ENCODE measurements around the gene MPP2. TPM values are rescaled to one million over a fixed set of nuclear protein-coding genes. Genes with fewer than 3 reads are reported as not detected.

MPP2 gene
- total and polyA plus RNA-seq, 2 donors from 2014 or later: 1.2 to 2.7 TPM

DNA sequence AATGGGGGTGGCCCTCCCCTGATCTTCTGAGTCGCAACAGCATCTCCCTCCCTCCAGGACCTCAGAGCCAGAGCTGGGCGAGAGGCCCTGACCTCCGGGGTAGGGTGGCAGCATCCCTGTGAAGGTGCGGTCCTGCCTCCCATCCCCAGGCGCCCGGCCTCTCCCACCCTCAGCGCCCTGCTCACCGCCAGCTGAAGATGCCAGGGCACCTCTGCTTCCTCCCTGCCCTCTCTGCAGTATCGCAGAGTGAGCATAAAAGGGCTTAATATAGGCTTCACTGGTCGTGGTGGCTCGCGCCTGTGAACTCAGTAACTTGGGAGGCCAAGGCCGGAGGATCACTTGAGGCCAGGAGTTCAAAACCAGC is 10.7 kb upstream of the MPP2 start:
- TF ChIP-seq, protein P1, sequence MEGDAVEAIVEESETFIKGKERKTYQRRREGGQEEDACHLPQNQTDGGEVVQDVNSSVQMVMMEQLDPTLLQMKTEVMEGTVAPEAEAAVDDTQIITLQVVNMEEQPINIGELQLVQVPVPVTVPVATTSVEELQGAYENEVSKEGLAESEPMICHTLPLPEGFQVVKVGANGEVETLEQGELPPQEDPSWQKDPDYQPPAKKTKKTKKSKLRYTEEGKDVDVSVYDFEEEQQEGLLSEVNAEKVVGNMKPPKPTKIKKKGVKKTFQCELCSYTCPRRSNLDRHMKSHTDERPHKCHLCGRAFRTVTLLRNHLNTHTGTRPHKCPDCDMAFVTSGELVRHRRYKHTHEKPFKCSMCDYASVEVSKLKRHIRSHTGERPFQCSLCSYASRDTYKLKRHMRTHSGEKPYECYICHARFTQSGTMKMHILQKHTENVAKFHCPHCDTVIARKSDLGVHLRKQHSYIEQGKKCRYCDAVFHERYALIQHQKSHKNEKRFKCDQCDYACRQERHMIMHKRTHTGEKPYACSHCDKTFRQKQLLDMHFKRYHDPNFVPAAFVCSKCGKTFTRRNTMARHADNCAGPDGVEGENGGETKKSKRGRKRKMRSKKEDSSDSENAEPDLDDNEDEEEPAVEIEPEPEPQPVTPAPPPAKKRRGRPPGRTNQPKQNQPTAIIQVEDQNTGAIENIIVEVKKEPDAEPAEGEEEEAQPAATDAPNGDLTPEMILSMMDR (IDR thresholded peaks at IDR 0.05; ENCODE audit: borderline replicate concordance, extremely low read depth, insufficient read depth): no peak
- DNase-seq (no peak), FAIRE-seq (no peak)
- no peak overlapping the region for H3K27ac ChIP-seq (ENCODE audit: low read depth in 2 of 2, low read length in 2 of 2)
- H3K4me1 ChIP-seq (ENCODE audit: control insufficient read depth in 2 of 3, insufficient read depth in 2 of 3, low read depth in 1 of 3, low read length in 3 of 3): peaks cover 0 to 3% (median 0%) of the 10 kb centered on the region in 3 donors
- H3K9me3 ChIP-seq (ENCODE audit: control insufficient read depth in 2 of 3, insufficient read depth in 1 of 3, low read length in 3 of 3): no peaks in the 10 kb centered on the region
- H3K9ac ChIP-seq (ENCODE audit: low read length in 3 of 3): no peak overlapping the region
- H3K4me3 ChIP-seq (ENCODE audit: low read length in 3 of 3): no peak overlapping the region
- intact Hi-C loops (cut with DNase I): no loop called here
- no peaks in the 10 kb centered on the region for H3K27me3 ChIP-seq (ENCODE audit: control insufficient read depth, insufficient read depth, low read length)
- no peaks in the 10 kb centered on the region for H3K36me3 ChIP-seq (ENCODE audit: control insufficient read depth in 2 of 3, insufficient read depth in 3 of 3, low read length in 3 of 3)

DNA sequence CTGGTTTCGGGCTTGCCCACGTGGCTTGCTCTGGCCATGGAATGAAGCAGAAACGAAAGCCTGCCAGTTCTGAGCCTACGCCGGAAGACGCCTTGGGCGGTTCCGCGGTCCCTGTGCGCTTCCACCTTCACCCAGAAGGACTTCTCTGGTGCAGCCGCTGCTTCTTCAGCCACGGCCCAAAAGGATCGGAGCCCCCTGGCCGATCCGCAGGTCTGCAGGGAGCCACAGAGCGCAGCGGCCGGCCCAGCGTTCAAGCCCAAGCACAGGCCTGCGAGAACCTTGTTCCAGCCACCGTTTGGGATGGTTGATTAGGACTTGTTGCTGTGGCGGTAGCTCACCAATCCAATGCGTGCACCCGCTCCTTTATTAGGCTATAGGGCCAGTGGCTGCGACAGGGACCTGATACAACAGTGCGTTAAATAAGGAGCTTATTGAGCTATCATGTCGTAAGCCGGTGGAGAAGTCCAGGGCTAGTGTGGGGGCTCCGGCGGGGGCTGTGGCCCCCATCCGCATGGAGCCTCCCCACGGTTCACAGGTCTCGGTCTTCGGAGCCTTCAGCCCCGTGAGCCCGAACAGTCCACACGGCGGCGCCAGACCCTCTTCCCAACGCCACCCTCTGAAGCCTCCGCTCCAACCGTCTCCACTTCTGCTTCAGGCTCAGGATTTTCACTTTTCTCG is 10.2 kb upstream of the MPP2 start:
- intact Hi-C loops (cut with DNase I): no loop called here
- H3K27ac ChIP-seq (ENCODE audit: low read depth in 2 of 2, low read length in 2 of 2): no peak overlapping the region
- H3K4me1 ChIP-seq (ENCODE audit: control insufficient read depth in 2 of 3, insufficient read depth in 2 of 3, low read depth in 1 of 3, low read length in 3 of 3): peaks cover 0 to 3% (median 0%) of the 10 kb centered on the region in 3 donors
- no peaks in the 10 kb centered on the region for H3K27me3 ChIP-seq (ENCODE audit: control insufficient read depth, insufficient read depth, low read length)
- H3K9me3 ChIP-seq (ENCODE audit: control insufficient read depth in 2 of 3, insufficient read depth in 1 of 3, low read length in 3 of 3): peaks cover 0 to 3% (median 0%) of the 10 kb centered on the region in 3 donors
- H3K9ac ChIP-seq (ENCODE audit: low read length in 3 of 3): no peak overlapping the region
- peak overlapping the region in 2 of 3 donors; percentile 10 to 35 for H3K4me3 ChIP-seq (ENCODE audit: low read length in 3 of 3)
- TF ChIP-seq, protein P1 (IDR thresholded peaks at IDR 0.05; ENCODE audit: borderline replicate concordance, extremely low read depth, insufficient read depth): peak; percentile 43
- DNase-seq (peak in 3 of 5 donors; percentile 62 to 77 (median 74)), FAIRE-seq (no peak)
- H3K36me3 ChIP-seq (ENCODE audit: control insufficient read depth in 2 of 3, insufficient read depth in 3 of 3, low read length in 3 of 3): no peaks in the 10 kb centered on the region

DNA sequence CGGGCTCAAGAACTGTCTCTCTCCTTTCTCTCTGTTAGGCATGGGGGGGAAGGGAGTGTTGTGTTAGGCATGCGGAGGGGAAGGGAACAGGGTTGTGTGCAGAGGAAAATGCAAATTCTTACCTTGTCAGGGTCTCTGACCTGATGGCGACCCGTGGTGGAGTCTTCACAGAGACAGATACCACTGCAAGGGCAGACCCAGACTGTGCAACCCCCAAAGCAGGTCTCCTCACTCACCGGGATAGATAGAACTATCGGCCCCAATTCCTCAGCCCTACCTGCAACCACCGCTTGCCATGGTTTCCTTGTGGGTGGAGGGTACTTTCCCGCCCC is 9.6 kb upstream of the MPP2 start:
- Histone ChIP-seq H3K27me3 (ENCODE audit: control insufficient read depth, insufficient read depth, low read length) (no peaks in the 10 kb centered on the region), H3K4me1 (ENCODE audit: control insufficient read depth in 2 of 3, insufficient read depth in 2 of 3, low read depth in 1 of 3, low read length in 3 of 3) (peaks cover 0 to 3% (median 0%) of the 10 kb centered on the region in 3 donors), H3K27ac (ENCODE audit: low read depth in 2 of 2, low read length in 2 of 2) (no peak overlapping the region), H3K9me3 (ENCODE audit: control insufficient read depth in 2 of 3, insufficient read depth in 1 of 3, low read length in 3 of 3) (peaks cover 0 to 3% (median 0%) of the 10 kb centered on the region in 3 donors), H3K36me3 (ENCODE audit: control insufficient read depth in 2 of 3, insufficient read depth in 3 of 3, low read length in 3 of 3) (no peaks in the 10 kb centered on the region), H3K4me3 (ENCODE audit: low read length in 3 of 3) (peak overlapping the region in 1 of 3 donors; percentile 10), H3K9ac (ENCODE audit: low read length in 3 of 3) (no peak overlapping the region)
- intact Hi-C loops (cut with DNase I): no loop called here
- TF ChIP-seq, protein P1 (IDR thresholded peaks at IDR 0.05; ENCODE audit: borderline replicate concordance, extremely low read depth, insufficient read depth): no peak
- DNase-seq: peak in 1 of 5 donors; percentile 62
- no peak for FAIRE-seq
